ENCODE results near the gene EXOC2.

Gene EXOC2

GRCh38 chr6:733431-734219, 40.7 kb upstream of the EXOC2 start:
- TF ChIP-seq, protein P1, sequence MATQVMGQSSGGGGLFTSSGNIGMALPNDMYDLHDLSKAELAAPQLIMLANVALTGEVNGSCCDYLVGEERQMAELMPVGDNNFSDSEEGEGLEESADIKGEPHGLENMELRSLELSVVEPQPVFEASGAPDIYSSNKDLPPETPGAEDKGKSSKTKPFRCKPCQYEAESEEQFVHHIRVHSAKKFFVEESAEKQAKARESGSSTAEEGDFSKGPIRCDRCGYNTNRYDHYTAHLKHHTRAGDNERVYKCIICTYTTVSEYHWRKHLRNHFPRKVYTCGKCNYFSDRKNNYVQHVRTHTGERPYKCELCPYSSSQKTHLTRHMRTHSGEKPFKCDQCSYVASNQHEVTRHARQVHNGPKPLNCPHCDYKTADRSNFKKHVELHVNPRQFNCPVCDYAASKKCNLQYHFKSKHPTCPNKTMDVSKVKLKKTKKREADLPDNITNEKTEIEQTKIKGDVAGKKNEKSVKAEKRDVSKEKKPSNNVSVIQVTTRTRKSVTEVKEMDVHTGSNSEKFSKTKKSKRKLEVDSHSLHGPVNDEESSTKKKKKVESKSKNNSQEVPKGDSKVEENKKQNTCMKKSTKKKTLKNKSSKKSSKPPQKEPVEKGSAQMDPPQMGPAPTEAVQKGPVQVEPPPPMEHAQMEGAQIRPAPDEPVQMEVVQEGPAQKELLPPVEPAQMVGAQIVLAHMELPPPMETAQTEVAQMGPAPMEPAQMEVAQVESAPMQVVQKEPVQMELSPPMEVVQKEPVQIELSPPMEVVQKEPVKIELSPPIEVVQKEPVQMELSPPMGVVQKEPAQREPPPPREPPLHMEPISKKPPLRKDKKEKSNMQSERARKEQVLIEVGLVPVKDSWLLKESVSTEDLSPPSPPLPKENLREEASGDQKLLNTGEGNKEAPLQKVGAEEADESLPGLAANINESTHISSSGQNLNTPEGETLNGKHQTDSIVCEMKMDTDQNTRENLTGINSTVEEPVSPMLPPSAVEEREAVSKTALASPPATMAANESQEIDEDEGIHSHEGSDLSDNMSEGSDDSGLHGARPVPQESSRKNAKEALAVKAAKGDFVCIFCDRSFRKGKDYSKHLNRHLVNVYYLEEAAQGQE (IDR thresholded peaks at IDR 0.05; ENCODE audit: insufficient read depth in 1 of 2, low read depth in 2 of 2, low read length in 2 of 2) = no peak
- TF ChIP-seq SIN3A (IDR thresholded peaks at IDR 0.05; ENCODE audit: borderline replicate concordance, insufficient read depth, low read length) (no peak), POLR2AphosphoS5 (IDR thresholded peaks at IDR 0.05; ENCODE audit: low read depth, low read length) (no peak), TAF1 (IDR thresholded peaks at IDR 0.05; ENCODE audit: borderline replicate concordance, insufficient read depth, low read length) (no peak), FOXP2 (optimal IDR thresholded peaks at IDR 0.05; ENCODE audit: borderline replicate concordance, extremely low read depth, extremely low read length, insufficient read depth) (no peak)

GRCh38 chr6:731924-732323, 39.0 kb upstream of the EXOC2 start:
- TF ChIP-seq SIN3A (IDR thresholded peaks at IDR 0.05; ENCODE audit: borderline replicate concordance, insufficient read depth, low read length) (no peak), POLR2AphosphoS5 (IDR thresholded peaks at IDR 0.05; ENCODE audit: low read depth, low read length) (no peak), FOXP2 (optimal IDR thresholded peaks at IDR 0.05; ENCODE audit: borderline replicate concordance, extremely low read depth, extremely low read length, insufficient read depth) (no peak), TAF1 (IDR thresholded peaks at IDR 0.05; ENCODE audit: borderline replicate concordance, insufficient read depth, low read length) (no peak)
- TF ChIP-seq, protein P1 (IDR thresholded peaks at IDR 0.05; ENCODE audit: insufficient read depth in 1 of 2, low read depth in 2 of 2, low read length in 2 of 2) = no peak

DNA sequence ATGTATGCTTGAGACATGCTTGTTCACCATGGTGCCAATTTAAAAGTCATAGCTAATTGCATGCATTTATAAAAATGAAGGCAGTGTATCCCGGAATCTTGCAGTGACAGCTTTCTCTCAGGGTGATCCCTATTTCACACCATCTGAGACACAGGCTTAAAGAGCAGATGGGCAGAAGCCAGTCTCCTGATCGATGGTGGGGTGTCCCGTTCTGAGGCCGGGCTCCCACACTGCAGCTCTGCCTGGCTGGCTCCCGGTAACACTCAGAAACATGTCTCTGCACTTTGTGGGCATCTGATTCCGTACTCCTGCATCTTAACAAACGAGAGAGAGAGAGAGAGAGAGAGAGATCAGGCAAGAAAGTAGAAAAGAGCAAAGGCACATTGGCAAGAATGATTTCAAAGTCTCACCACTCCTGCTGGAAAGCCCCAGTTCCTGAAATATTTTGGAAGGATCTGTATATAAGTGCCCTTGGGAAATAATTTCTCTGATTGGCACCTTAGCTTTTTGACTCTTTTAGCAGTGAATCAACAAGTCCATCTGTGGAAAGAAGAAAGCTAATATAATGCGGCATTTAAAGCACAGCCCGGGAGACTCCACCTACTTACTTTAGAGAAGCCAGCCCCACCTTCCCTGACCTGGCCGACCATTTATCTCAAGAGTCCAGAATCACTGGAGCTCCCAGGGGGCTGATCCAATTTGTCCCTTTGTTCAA, 36.8 kb upstream of the EXOC2 start:
- no peak for TF ChIP-seq SIN3A (IDR thresholded peaks at IDR 0.05; ENCODE audit: borderline replicate concordance, insufficient read depth, low read length)
- no peak for TF ChIP-seq FOXP2 (optimal IDR thresholded peaks at IDR 0.05; ENCODE audit: borderline replicate concordance, extremely low read depth, extremely low read length, insufficient read depth)
- no peak for TF ChIP-seq POLR2AphosphoS5 (IDR thresholded peaks at IDR 0.05; ENCODE audit: low read depth, low read length)
- no peak for TF ChIP-seq TAF1 (IDR thresholded peaks at IDR 0.05; ENCODE audit: borderline replicate concordance, insufficient read depth, low read length)
- TF ChIP-seq, protein P1 (IDR thresholded peaks at IDR 0.05; ENCODE audit: insufficient read depth in 1 of 2, low read depth in 2 of 2, low read length in 2 of 2) = no peak

- no peak for TF ChIP-seq TAF1 (IDR thresholded peaks at IDR 0.05; ENCODE audit: borderline replicate concordance, insufficient read depth, low read length)
- TF ChIP-seq FOXP2 (optimal IDR thresholded peaks at IDR 0.05; ENCODE audit: borderline replicate concordance, extremely low read depth, extremely low read length, insufficient read depth) = no peak
- no peak for TF ChIP-seq POLR2AphosphoS5 (IDR thresholded peaks at IDR 0.05; ENCODE audit: low read depth, low read length)
- no peak for TF ChIP-seq SIN3A (IDR thresholded peaks at IDR 0.05; ENCODE audit: borderline replicate concordance, insufficient read depth, low read length)
- TF ChIP-seq, protein P1 (IDR thresholded peaks at IDR 0.05; ENCODE audit: insufficient read depth in 1 of 2, low read depth in 2 of 2, low read length in 2 of 2) = no peak
Measured at GRCh38 chr6:727856-728255, 34.9 kb upstream of the EXOC2 start.
